Neural crest cell (in vitro differentiated cells): Measurements from ENCODE around the gene EPB41. TPM values are rescaled to one million over a fixed set of nuclear protein-coding genes. Genes with fewer than 3 reads are reported as not detected.

ENCODE experiments used
- DNase-seq: peaks from one replicate; pipeline ENCODE4 v3.0.0; 2021; ENCODE audit warnings: low read depth, mixed read lengths, low spot score
- H3K27ac Mint-ChIP-seq: one replicate; pipeline ENCODE4 v1.8.0; 2021; ENCODE audit warnings: mild to moderate bottlenecking, mixed read lengths; ENCODE audit not compliant: unreplicated experiment
- H3K27me3 Mint-ChIP-seq: 2 replicates; pipeline ENCODE4 v1.8.0; 2021; ENCODE audit warnings: low read depth, mild to moderate bottlenecking, mixed read lengths
- H3K36me3 Mint-ChIP-seq: 2 replicates; pipeline ENCODE4 v1.8.0; 2021; ENCODE audit warnings: low read depth, mild to moderate bottlenecking, mixed read lengths
- H3K4me1 Mint-ChIP-seq: 2 replicates; pipeline ENCODE4 v1.8.0; 2021; ENCODE audit warnings: mixed read lengths
- H3K4me3 Mint-ChIP-seq: one replicate; pipeline ENCODE4 v1.8.0; 2021; ENCODE audit warnings: mild to moderate bottlenecking, mixed read lengths
- H3K9me3 Mint-ChIP-seq: 2 replicates; pipeline ENCODE4 v1.8.0; 2021; ENCODE audit warnings: mixed read lengths
- total RNA-seq: library from RNA; stranded (reverse); gene quantifications from 2 replicates; pipeline ENCODE4 v1.2.1, GENCODE V29; 2021
- TF ChIP-seq, protein P1 (sequence below): fragments of 200-600 bp; sonication (generic); conservative IDR thresholded peaks from 2 replicates; pipeline ENCODE4 v1.5.0; 2021; ENCODE audit warnings: antibody characterized with exemption, mild to moderate bottlenecking

Gene EPB41
- total RNA-seq, 1 donor from 2014 or later, result 108 TPM

DNA sequence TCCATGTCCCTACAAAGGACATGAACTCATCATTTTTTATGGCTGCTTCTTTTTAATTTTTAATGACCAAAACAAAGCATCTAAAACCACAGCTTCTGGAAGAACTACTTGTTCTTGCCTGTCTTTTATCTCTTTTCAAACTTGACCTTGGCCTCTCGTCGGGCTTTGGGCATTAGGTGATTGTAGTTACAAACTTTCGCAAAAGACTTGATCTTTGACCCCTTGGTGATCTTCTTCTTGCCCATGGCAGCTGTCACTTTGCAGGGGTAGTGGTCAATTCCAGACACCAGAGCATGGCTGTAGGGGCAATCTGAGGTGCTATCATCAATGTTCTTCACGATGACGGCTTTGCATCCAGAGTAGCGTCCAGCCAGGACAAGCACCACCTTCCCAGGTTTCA is 67.8 kb downstream of the EPB41 start:
- no peak for DNase-seq
- TF ChIP-seq, protein P1, sequence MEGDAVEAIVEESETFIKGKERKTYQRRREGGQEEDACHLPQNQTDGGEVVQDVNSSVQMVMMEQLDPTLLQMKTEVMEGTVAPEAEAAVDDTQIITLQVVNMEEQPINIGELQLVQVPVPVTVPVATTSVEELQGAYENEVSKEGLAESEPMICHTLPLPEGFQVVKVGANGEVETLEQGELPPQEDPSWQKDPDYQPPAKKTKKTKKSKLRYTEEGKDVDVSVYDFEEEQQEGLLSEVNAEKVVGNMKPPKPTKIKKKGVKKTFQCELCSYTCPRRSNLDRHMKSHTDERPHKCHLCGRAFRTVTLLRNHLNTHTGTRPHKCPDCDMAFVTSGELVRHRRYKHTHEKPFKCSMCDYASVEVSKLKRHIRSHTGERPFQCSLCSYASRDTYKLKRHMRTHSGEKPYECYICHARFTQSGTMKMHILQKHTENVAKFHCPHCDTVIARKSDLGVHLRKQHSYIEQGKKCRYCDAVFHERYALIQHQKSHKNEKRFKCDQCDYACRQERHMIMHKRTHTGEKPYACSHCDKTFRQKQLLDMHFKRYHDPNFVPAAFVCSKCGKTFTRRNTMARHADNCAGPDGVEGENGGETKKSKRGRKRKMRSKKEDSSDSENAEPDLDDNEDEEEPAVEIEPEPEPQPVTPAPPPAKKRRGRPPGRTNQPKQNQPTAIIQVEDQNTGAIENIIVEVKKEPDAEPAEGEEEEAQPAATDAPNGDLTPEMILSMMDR, result no peak
- peaks cover 35% of the 10 kb centered on the region for H3K4me1 Mint-ChIP-seq
- peaks cover 3% of the 10 kb centered on the region for H3K36me3 Mint-ChIP-seq
- H3K9me3 Mint-ChIP-seq, result peaks cover 2% of the 10 kb centered on the region
- H3K27me3 Mint-ChIP-seq, result no peaks in the 10 kb centered on the region
- no peak overlapping the region for H3K27ac Mint-ChIP-seq
- H3K4me3 Mint-ChIP-seq, result no peak overlapping the region

DNA sequence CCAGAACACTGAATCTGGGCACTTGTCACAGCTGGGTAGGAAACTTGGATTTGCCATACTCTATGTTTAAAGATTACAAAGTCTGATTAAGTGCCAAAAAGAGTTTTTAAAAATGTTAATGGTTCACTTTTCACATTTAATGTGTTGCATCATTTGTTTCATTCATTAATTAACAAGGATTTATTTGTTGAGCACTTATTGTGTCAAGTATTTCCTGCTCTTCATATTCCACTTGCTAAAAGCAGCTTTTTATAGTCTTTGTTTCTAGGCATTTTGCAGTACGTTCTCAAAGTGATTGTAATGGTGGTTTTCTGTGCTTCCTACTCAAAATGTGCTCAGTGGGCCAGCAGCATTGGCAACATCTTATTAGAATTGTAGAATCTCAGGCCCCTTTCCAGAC is 68.7 kb downstream of the EPB41 start:
- TF ChIP-seq, protein P1, result no peak
- H3K4me1 Mint-ChIP-seq, result peaks cover 35% of the 10 kb centered on the region
- peaks cover 2% of the 10 kb centered on the region for H3K9me3 Mint-ChIP-seq
- no peak for DNase-seq
- H3K27ac Mint-ChIP-seq, result no peak overlapping the region
- peaks cover 8% of the 10 kb centered on the region for H3K36me3 Mint-ChIP-seq
- no peak overlapping the region for H3K4me3 Mint-ChIP-seq
- H3K27me3 Mint-ChIP-seq, result no peaks in the 10 kb centered on the region

DNA sequence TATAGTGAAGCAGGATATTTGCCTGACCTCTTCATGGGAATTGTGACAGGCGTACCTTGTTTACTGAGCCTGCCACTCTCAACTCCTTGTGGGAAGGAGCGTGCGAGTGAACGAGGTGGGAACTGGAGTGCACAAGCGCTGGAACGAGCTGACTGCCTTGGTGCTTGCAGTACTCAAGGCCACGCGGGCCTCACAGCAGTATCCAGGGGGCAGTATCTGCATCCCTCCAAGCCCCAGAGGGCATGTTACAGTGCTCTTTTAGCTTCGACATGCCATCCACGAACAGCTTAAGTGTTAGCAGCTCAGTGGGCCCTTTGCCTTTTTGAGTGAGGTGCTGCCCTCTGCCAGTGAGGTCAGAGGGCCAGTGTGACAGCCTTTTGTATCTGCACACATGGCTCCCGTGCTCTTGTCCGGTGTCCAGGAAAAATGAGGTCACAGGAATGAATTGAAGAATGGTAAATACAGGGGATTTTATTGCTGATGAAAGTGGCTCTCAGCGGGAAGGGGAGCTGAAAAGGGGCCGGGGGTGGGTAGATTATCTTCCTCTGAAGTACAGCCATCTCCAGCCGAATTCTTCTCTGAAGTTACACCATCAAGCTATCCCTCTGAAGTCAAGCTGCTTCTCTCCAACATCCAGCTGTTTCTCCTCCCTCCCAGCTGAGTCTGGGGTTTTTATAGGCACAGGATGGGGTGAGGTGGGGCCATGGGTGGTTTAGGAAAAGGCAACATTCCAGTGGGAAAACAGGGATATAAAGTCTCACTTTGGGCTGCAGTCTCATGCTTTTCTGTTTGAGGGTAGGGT is 69.3 kb downstream of the EPB41 start:
- H3K4me1 Mint-ChIP-seq, result peaks cover 35% of the 10 kb centered on the region
- peak; percentile 6 for DNase-seq
- peak overlapping the region; percentile 15 for H3K27ac Mint-ChIP-seq
- H3K9me3 Mint-ChIP-seq, result peaks cover 2% of the 10 kb centered on the region
- H3K36me3 Mint-ChIP-seq, result peaks cover 8% of the 10 kb centered on the region
- peak overlapping the region; percentile 25 for H3K4me3 Mint-ChIP-seq
- TF ChIP-seq, protein P1, result no peak
- H3K27me3 Mint-ChIP-seq, result no peaks in the 10 kb centered on the region

DNA sequence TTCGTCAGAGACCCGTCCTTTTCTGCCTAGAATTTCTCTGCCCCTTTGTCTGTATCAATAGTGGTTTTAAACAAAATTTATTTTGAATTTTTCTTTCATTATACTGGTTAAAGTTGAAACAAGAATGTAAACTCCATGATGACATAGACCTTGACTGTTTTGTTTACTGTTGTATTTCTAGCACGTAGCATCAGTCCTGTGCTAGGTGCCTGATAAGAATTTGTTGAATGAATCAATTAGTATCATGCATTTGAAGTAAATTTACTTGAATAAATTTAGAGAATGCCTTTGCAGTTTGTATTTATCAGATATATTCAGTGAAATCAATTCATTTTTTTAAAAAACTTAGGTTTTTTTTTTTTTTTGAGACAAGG is 69.9 kb downstream of the EPB41 start:
- H3K4me1 Mint-ChIP-seq, result peaks cover 35% of the 10 kb centered on the region

DNA sequence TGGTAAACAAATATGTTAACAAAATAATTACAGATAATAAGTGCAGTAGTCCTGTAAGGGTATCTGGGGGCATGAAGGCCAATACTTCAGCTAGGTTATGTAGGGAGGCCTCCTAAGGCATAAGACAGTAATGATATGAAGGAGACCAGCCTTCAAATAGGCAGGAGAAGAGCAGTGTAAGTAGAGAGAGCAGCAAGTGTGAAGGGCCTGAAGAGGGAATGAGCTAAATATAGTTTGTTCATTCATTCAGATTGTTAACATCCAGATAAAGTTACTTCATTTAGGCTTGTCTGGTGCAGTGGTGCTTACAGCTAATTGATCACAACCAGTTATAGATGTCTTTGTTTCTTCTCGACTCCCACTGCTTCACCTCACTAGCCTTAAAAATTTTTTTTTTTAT is 71.1 kb downstream of the EPB41 start:
- no peak for DNase-seq
- H3K36me3 Mint-ChIP-seq, result peaks cover 8% of the 10 kb centered on the region
- H3K4me3 Mint-ChIP-seq, result no peak overlapping the region
- H3K27ac Mint-ChIP-seq, result peak overlapping the region; percentile 0
- TF ChIP-seq, protein P1, result no peak
- peaks cover 35% of the 10 kb centered on the region for H3K4me1 Mint-ChIP-seq
- H3K9me3 Mint-ChIP-seq, result peaks cover 2% of the 10 kb centered on the region
- no peaks in the 10 kb centered on the region for H3K27me3 Mint-ChIP-seq

More for the DNA sequence above, 69.9 kb downstream of the EPB41 start:
- Mint-ChIP-seq H3K27ac (peak overlapping the region; percentile 15), H3K27me3 (no peaks in the 10 kb centered on the region), H3K4me3 (no peak overlapping the region), H3K9me3 (peaks cover 2% of the 10 kb centered on the region), H3K36me3 (peaks cover 8% of the 10 kb centered on the region)
- TF ChIP-seq, protein P1, result no peak
- no peak for DNase-seq
